HEK293T (cell line): ENCODE measurements around the gene MAP3K20.

Source experiments
- ARNT ChIP-seq: fragments of 450-650 bp; IDR thresholded peaks from 2 replicates; pipeline ENCODE4 v1.6.1; 2017; ENCODE audit warnings: mild to moderate bottlenecking
- BHLHE40 ChIP-seq: fragments of 450-650 bp; IDR thresholded peaks from 2 replicates; pipeline ENCODE4 v1.6.1; 2016; ENCODE audit warnings: mild to moderate bottlenecking, moderate library complexity, borderline replicate concordance
- CTBP1 ChIP-seq: fragments of 450-650 bp; IDR thresholded peaks from 2 replicates; pipeline ENCODE4 v1.6.1; 2016; ENCODE audit warnings: borderline replicate concordance
- ELF4 ChIP-seq: fragments of 450-650 bp; IDR thresholded peaks from 2 replicates; pipeline ENCODE4 v1.6.1; 2017; ENCODE audit warnings: antibody characterized with exemption
- FOXA1 ChIP-seq: fragments of 450-650 bp; IDR thresholded peaks from 2 replicates; pipeline ENCODE4 v1.6.1; 2016; ENCODE audit warnings: mild to moderate bottlenecking
- FOXK2 ChIP-seq: fragments of 450-650 bp; IDR thresholded peaks from 2 replicates; pipeline ENCODE4 v1.6.1; 2016; ENCODE audit warnings: mild to moderate bottlenecking
- FOXM1 ChIP-seq: fragments of 450-650 bp; IDR thresholded peaks from 2 replicates; pipeline ENCODE4 v1.6.1; 2017; ENCODE audit warnings: mild to moderate bottlenecking, borderline replicate concordance
- HDGF ChIP-seq: fragments of 450-650 bp; IDR thresholded peaks from 2 replicates; pipeline ENCODE4 v1.6.1; 2017; ENCODE audit warnings: antibody characterized with exemption, borderline replicate concordance
- L3MBTL2 ChIP-seq: fragments of 450-650 bp; conservative IDR thresholded peaks from 2 replicates; pipeline ENCODE4 v1.6.1; 2016; ENCODE audit warnings: mild to moderate bottlenecking
- LEF1 ChIP-seq: fragments of 450-650 bp; IDR thresholded peaks from 2 replicates; pipeline ENCODE4 v1.6.1; 2017; ENCODE audit warnings: mild to moderate bottlenecking, borderline replicate concordance
- NFRKB ChIP-seq: fragments of 450-650 bp; IDR thresholded peaks from 2 replicates; pipeline ENCODE4 v1.6.1; 2016; ENCODE audit warnings: mild to moderate bottlenecking, moderate library complexity
- SP1 ChIP-seq: fragments of 450-650 bp; IDR thresholded peaks from 2 replicates; pipeline ENCODE4 v1.6.1; 2017
- SUZ12 ChIP-seq: fragments of 450-650 bp; IDR thresholded peaks from 2 replicates; pipeline ENCODE4 v1.6.1; 2016; ENCODE audit warnings: mild to moderate bottlenecking
- ZNF384 ChIP-seq: fragments of 450-650 bp; IDR thresholded peaks from 2 replicates; pipeline ENCODE4 v1.6.1; 2016

GRCh38 chr2:173230181-173230580 is 154.5 kb downstream of the MAP3K20 start:
- TF ChIP-seq NFRKB, result no peak
- TF ChIP-seq L3MBTL2, result no peak
- TF ChIP-seq FOXM1, result no peak
- no peak for TF ChIP-seq FOXA1
- no peak for TF ChIP-seq SP1
- no peak for TF ChIP-seq SUZ12
- TF ChIP-seq FOXK2, result no peak
- no peak for TF ChIP-seq BHLHE40
- TF ChIP-seq HDGF, result no peak
- no peak for TF ChIP-seq ELF4
- TF ChIP-seq ARNT, result no peak
- TF ChIP-seq LEF1, result no peak
- no peak for TF ChIP-seq ZNF384
- TF ChIP-seq CTBP1, result no peak
